K562 (cell line): ENCODE measurements around the gene NFIB. TPM values are rescaled to one million over a fixed set of nuclear protein-coding genes. Genes with fewer than 3 reads are reported as not detected.

Source experiments
- ATAC-seq: fragments of 200-7000 bp; cut with Tn5 transposase; 3 replicates; pipeline ENCODE4 v1.9.1; 2020; ENCODE audit warnings: moderate library complexity
- BruUV-seq: library from RNA; stranded (reverse); fragments of 400-500 nt; replicated peaks from 2 replicates; lab custom pipeline; 2021; lab: Mats Ljungman, UMichigan
- CTCF ChIA-PET: fragments of 300-600 bp; formaldehyde crosslinking; extraction: SDS; loops from one replicate; lab custom pipeline; 2021; ENCODE audit warnings: low intra/inter-chr PET ratio; lab: Yijun Ruan, JAX
- POLR2A ChIA-PET: fragments of 300-600, 350-650 bp; sonication (Branson Sonifier 250); formaldehyde crosslinking; extraction: SDS; loops from one replicate; lab custom pipeline; 2021; ENCODE audit warnings: antibody characterized with exemption, inconsistent platforms; lab: Yijun Ruan, JAX
- DNase-seq, 4 experiments: peaks; one replicate each; pipeline versions ENCODE4 v3.0.0 to v3.0.0-alpha.2; 2011 to 2018; ENCODE audit warnings: low spot score in 3 of 4, mixed read lengths in 3 of 4; ENCODE audit errors: extremely low read depth in 1 of 4
- FAIRE-seq: peaks from 2 replicates; lab custom pipeline; 2011; peaks lifted over from hg19 to GRCh38; lab: Jason Lieb, UNC
- H2AFZ ChIP-seq: 2 replicates; pipeline ENCODE4 v1.6.0; 2011; ENCODE audit warnings: low read depth, low read length, control low read depth, inconsistent platforms
- H3K27ac ChIP-seq: fragments of 200-600 bp; 3 replicates; pipeline ENCODE4 v1.8.0; 2011; ENCODE audit warnings: low read depth, mild to moderate bottlenecking, control low read depth, inconsistent platforms, low read length, moderate library complexity, mixed read lengths; ENCODE audit errors: extremely low read depth
- H3K27me3 ChIP-seq, 2 experiments: fragments of 300-600 bp in 1 of 2; 2 replicates in 1 of 2; 3 replicates in 1 of 2; pipeline versions ENCODE4 v1.6.0 to v1.8.0; 2011; ENCODE audit warnings: inconsistent platforms in 2 of 2, low read length in 2 of 2, mild to moderate bottlenecking in 1 of 2, mixed read lengths in 1 of 2, moderate library complexity in 1 of 2; ENCODE audit not compliant: control insufficient read depth in 2 of 2, insufficient read depth in 2 of 2
- H3K36me3 ChIP-seq: fragments of 300-600 bp; 3 replicates; pipeline ENCODE4 v1.8.0; 2011; ENCODE audit warnings: mild to moderate bottlenecking, low read length, inconsistent platforms; ENCODE audit not compliant: control insufficient read depth, insufficient read depth
- H3K4me1 ChIP-seq, 2 experiments: fragments of 200-600 bp in 1 of 2; replicated peaks in 1 of 2; 2 replicates in 1 of 2; 3 replicates in 1 of 2; pipeline versions ENCODE4 v1.5.1 to v1.8.0; 2011; ENCODE audit warnings: inconsistent platforms in 2 of 2, low read length in 2 of 2, mild to moderate bottlenecking in 1 of 2, mixed read lengths in 1 of 2, moderate library complexity in 1 of 2; ENCODE audit not compliant: control insufficient read depth in 2 of 2, insufficient read depth in 2 of 2
- H3K4me2 ChIP-seq: 2 replicates; pipeline ENCODE4 v1.6.1; 2011; ENCODE audit warnings: low read length, control low read depth, inconsistent platforms, mixed read lengths; ENCODE audit not compliant: insufficient read depth
- H3K4me3 ChIP-seq: fragments of 200-600 bp; sonication (generic), shearing (Covaris generic); 2 replicates; pipeline ENCODE4 v1.5.1; 2016; ENCODE audit warnings: control low read depth, inconsistent platforms
- H3K79me2 ChIP-seq: fragments of 200-600 bp; 3 replicates; pipeline ENCODE4 v1.8.0; 2011; ENCODE audit warnings: low read length, inconsistent platforms; ENCODE audit not compliant: control insufficient read depth, insufficient read depth
- H3K9ac ChIP-seq, 2 experiments: 2 replicates each; pipeline versions ENCODE4 v1.6.0 to v1.6.1; 2011; ENCODE audit warnings: low read depth in 2 of 2, low read length in 2 of 2, control low read depth in 1 of 2, inconsistent platforms in 1 of 2, mild to moderate bottlenecking in 1 of 2, mixed read lengths in 1 of 2; ENCODE audit not compliant: insufficient read depth in 1 of 2
- H3K9me1 ChIP-seq: one replicate; pipeline ENCODE4 v1.6.0; 2011; ENCODE audit warnings: inconsistent platforms, mild to moderate bottlenecking, low read length, moderate library complexity; ENCODE audit not compliant: control insufficient read depth, insufficient read depth
- H3K9me3 ChIP-seq: replicated peaks from 2 replicates; pipeline ENCODE4 v1.5.1; 2011; ENCODE audit warnings: low read depth, low read length, inconsistent platforms; ENCODE audit not compliant: control insufficient read depth, insufficient read depth
- H4K20me1 ChIP-seq: replicated peaks from 2 replicates; pipeline ENCODE4 v1.6.1; 2011; ENCODE audit warnings: low read length, inconsistent platforms, mixed read lengths; ENCODE audit not compliant: control insufficient read depth, insufficient read depth
- CTBP1 ChIP-seq: fragments of 450-650 bp; IDR thresholded peaks from 2 replicates; pipeline ENCODE4 v1.6.1; 2016; ENCODE audit warnings: borderline replicate concordance
- KAT7 ChIP-seq: sonication (generic); formaldehyde crosslinking; IDR thresholded peaks from 2 replicates; pipeline ENCODE4 v1.8.0; 2022; ENCODE audit warnings: missing genetic modification reagents, mild to moderate bottlenecking, borderline replicate concordance
- MED1 ChIP-seq: sonication (generic); formaldehyde crosslinking; IDR thresholded peaks from 2 replicates; pipeline ENCODE4 v1.8.1; 2023; ENCODE audit warnings: missing genetic modification reagents, borderline replicate concordance
- TEAD4 ChIP-seq, 2 experiments: sonication (generic) in 1 of 2; formaldehyde crosslinking in 1 of 2; IDR thresholded peaks; 2 replicates each; pipeline versions ENCODE4 v1.6.1 to v1.8.0; 2012 to 2022; ENCODE audit warnings: borderline replicate concordance in 1 of 2, inconsistent platforms in 1 of 2, low read length in 1 of 2, mild to moderate bottlenecking in 1 of 2, missing genetic modification reagents in 1 of 2
- XRCC4 ChIP-seq: IDR thresholded peaks from one replicate; pipeline ENCODE4 v1.6.1; 2011; ENCODE audit not compliant: insufficient read depth, insufficient read length; ENCODE audit errors: extremely low read depth
- ZC3H11A ChIP-seq: IDR thresholded peaks from 2 replicates; pipeline ENCODE4 v1.6.1; 2012; ENCODE audit warnings: low read depth, low read length, improper control_type of control experiment
- ZNF133 ChIP-seq: fragments of 250-450 bp; sonication (Bioruptor Pico); IDR thresholded peaks from 2 replicates; pipeline ENCODE4 v1.4.0; 2020; ENCODE audit warnings: mild to moderate bottlenecking
- WGBS: fragments of 100-300 bp; shearing (Covaris generic); methylation state at CpG from one replicate; pipeline ENCODE4 v1.1.6; 2016; ENCODE audit warnings: low coverage, mixed read lengths; ENCODE audit not compliant: insufficient coverage; ENCODE audit errors: missing lambda C conversion rate; 5-methylcytosine and 5-hydroxymethylcytosine counted together
- in situ Hi-C: fragments of 300-500 bp; cut with MboI; formaldehyde crosslinking; loops from 4 replicates; pipeline ENCODE4 v1.15.0; 2018; ENCODE audit warnings: inconsistent platforms, mixed read lengths
- intact Hi-C: fragments of 100-400 bp; cut with micrococcal nuclease; formaldehyde crosslinking; loops from 2 replicates; pipeline ENCODE4 v1.14.2; 2022
- polyA plus RNA-seq, 8 experiments: library from polyadenylated mRNA; depleted of rRNA in 4 of 8; stranded (reverse) in 5 of 8; unstranded in 3 of 8; fragments of >200 nt; fragmentation: Nextera tagmentation in 2 of 8; fragmentation: Illumina TruSeq in 1 of 8; extraction: Ambion mirVana in 2 of 8; extraction: Trizol in 1 of 8; gene quantifications; 2 replicates each; pipeline versions ENCODE4 v1.2.1 to v1.2.3, GENCODE V29; 2011 to 2014; ENCODE audit warnings: inconsistent platforms in 1 of 8, missing spikeins in 1 of 8
- total RNA-seq, 7 experiments: library from RNA; depleted of rRNA in 6 of 7; stranded (reverse); fragments of >200 nt in 6 of 7; fragmentation: Illumina TruSeq in 2 of 7; extraction: Trizol in 2 of 7; gene quantifications; 2 replicates each; pipeline versions ENCODE4 v1.2.1 to v1.2.3, GENCODE V29; 2011 to 2021; ENCODE audit warnings: low replicate concordance in 1 of 7
- TF ChIP-seq, protein P1 (sequence below): fragments of 450-650 bp; IDR thresholded peaks from 2 replicates; pipeline ENCODE4 v1.6.1; 2016; ENCODE audit warnings: low read depth, mild to moderate bottlenecking, moderate library complexity
- TF ChIP-seq, protein P2 (sequence below): fragments of 250-450 bp; sonication (Bioruptor Pico); IDR thresholded peaks from 2 replicates; pipeline ENCODE4 v1.5.0; 2021
- TF ChIP-seq, protein P3 (sequence below): fragments of 250-450 bp; sonication (Bioruptor Pico); IDR thresholded peaks from 2 replicates; pipeline ENCODE4 v1.9.0; 2021; ENCODE audit warnings: mild to moderate bottlenecking, inconsistent platforms

The NFIB gene
- total and polyA plus RNA-seq, 9 of the 15 experiments (the other 6 are each of a cell fraction or from before 2014, with no cell fraction given) = 1.2 to 3.3 (median 1.9) TPM

DNA sequence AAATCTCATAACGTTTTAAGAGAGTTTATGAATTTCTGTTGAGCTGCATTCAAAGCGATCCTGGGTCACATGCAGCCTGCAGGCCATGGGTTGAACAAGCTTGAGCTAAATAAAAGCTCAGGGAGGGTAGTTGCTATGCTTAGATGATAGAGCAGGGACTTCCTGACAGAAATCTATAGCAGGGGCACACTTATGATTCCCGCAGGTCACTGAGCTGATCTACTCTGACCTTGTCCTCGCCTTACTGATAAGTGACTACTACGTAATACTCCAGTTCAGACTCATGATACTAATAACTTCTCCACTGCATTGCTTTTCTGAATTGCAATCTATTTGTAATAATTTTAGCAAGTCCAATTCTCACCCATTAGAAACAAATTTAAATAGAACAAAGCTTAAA lies 90.9 kb downstream of the NFIB start:
- in situ Hi-C loops = no loop called here
- POLR2A ChIA-PET = interaction anchor here (0.8 kb wide), 1 partner anchor 10 kb away, joined by 3 read pairs; no protein-coding TSS in a partner anchor

DNA sequence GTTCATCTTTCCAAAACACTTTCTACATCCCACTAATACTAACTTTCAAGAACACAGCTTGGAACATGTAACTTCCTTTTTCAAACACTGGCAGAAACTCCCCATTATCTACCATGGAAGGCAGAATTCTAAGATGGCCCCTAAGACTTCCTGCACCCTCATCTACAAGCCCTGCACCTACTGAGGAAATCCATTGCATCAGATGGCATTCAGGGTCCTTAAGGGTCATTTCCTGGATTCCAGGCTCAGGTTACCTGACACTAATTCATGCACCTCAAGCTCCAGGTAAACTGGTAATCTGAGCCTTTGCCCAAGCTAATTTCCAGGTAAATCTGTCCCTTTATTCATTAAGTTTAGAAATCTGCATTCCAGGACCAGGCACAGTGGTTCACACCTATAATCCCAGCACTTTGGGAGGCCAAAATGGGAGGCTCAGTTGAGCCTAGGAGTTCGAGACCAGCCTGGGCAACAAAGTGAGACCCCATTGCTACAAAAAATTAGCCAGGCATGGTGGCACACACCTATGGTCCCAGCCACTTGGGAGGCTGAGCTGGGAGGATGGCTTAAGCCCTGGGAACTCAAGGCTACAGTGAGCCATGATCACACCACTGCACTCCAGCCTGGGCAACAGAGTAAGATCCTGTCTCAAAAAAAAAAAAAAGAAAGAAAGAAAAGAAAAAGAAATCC lies 91.6 kb downstream of the NFIB start:
- ATAC-seq (no peak), FAIRE-seq (no peak), DNase-seq (no peak)
- in situ Hi-C loops = no loop called here
- WGBS = 14% methylated on average over 1 of the region's 1 CpG
- Histone ChIP-seq H3K9me1 (no peaks in the 10 kb centered on the region), H3K4me3 (no peak overlapping the region), H4K20me1 (no peaks in the 10 kb centered on the region), H3K36me3 (no peaks in the 10 kb centered on the region), H2AFZ (no peak overlapping the region), H3K4me2 (no peak overlapping the region), H3K27me3 (no peaks in the 10 kb centered on the region), H3K27ac (no peak overlapping the region), H3K9me3 (no peaks in the 10 kb centered on the region), H3K4me1 (no peaks in the 10 kb centered on the region), H3K79me2 (no peaks in the 10 kb centered on the region), H3K9ac (no peak overlapping the region)
- intact Hi-C loops = no loop called here
- CTCF ChIA-PET = no interaction called here
- POLR2A ChIA-PET = interaction anchor here (0.5 to 0.8 kb wide), 3 partner anchors 9 to 375 kb away, joined by 3 read pairs; no protein-coding TSS in a partner anchor
- BruUV-seq = no TSS peak
- no peak for TF ChIP-seq KAT7 (CRISPR knock-in tag)
- TF ChIP-seq, protein P1, sequence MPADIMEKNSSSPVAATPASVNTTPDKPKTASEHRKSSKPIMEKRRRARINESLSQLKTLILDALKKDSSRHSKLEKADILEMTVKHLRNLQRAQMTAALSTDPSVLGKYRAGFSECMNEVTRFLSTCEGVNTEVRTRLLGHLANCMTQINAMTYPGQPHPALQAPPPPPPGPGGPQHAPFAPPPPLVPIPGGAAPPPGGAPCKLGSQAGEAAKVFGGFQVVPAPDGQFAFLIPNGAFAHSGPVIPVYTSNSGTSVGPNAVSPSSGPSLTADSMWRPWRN = no peak
- TF ChIP-seq, protein P2, sequence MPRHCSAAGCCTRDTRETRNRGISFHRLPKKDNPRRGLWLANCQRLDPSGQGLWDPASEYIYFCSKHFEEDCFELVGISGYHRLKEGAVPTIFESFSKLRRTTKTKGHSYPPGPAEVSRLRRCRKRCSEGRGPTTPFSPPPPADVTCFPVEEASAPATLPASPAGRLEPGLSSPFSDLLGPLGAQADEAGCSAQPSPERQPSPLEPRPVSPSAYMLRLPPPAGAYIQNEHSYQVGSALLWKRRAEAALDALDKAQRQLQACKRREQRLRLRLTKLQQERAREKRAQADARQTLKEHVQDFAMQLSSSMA = no peak
- no peak for TF ChIP-seq TEAD4 (IDR thresholded peaks at IDR 0.05; ENCODE audit: low read length)
- TF ChIP-seq TEAD4 (CRISPR knock-in tag; IDR thresholded peaks at IDR 0.05; ENCODE audit: borderline replicate concordance) = no peak
- TF ChIP-seq ZNF133 (CRISPR knock-in tag) = no peak
- no peak for TF ChIP-seq MED1 (CRISPR knock-in tag)
- TF ChIP-seq ZC3H11A = no peak
- TF ChIP-seq, protein P3, sequence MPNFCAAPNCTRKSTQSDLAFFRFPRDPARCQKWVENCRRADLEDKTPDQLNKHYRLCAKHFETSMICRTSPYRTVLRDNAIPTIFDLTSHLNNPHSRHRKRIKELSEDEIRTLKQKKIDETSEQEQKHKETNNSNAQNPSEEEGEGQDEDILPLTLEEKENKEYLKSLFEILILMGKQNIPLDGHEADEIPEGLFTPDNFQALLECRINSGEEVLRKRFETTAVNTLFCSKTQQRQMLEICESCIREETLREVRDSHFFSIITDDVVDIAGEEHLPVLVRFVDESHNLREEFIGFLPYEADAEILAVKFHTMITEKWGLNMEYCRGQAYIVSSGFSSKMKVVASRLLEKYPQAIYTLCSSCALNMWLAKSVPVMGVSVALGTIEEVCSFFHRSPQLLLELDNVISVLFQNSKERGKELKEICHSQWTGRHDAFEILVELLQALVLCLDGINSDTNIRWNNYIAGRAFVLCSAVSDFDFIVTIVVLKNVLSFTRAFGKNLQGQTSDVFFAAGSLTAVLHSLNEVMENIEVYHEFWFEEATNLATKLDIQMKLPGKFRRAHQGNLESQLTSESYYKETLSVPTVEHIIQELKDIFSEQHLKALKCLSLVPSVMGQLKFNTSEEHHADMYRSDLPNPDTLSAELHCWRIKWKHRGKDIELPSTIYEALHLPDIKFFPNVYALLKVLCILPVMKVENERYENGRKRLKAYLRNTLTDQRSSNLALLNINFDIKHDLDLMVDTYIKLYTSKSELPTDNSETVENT (CRISPR knock-in tag) = no peak
- TF ChIP-seq XRCC4 = no peak

More for the DNA sequence above, 90.9 kb downstream of the NFIB start:
- intact Hi-C loops = no loop called here
- no peak overlapping the region for H3K9ac ChIP-seq
- WGBS = 8% methylated on average over 5 of the region's 5 CpGs
- no peaks in the 10 kb centered on the region for H3K9me3 ChIP-seq
- no peak overlapping the region for H3K4me2 ChIP-seq
- H3K79me2 ChIP-seq = no peaks in the 10 kb centered on the region
- no peaks in the 10 kb centered on the region for H3K4me1 ChIP-seq
- H3K4me3 ChIP-seq = no peak overlapping the region
- FAIRE-seq (no peak), ATAC-seq (no peak), DNase-seq (no peak)
- CTCF ChIA-PET = no interaction called here
- TF ChIP-seq CTBP1 = no peak
- BruUV-seq = no TSS peak
- no peak overlapping the region for H2AFZ ChIP-seq
- H4K20me1 ChIP-seq = no peaks in the 10 kb centered on the region
- H3K27ac ChIP-seq = no peak overlapping the region
- H3K36me3 ChIP-seq = no peaks in the 10 kb centered on the region
- no peaks in the 10 kb centered on the region for H3K9me1 ChIP-seq
- no peaks in the 10 kb centered on the region for H3K27me3 ChIP-seq
